Stimulated activated CD8-positive, alpha-beta memory T cell treated with anti-CD3 and anti-CD28 coated beads, Interleukin-2, amount 100 ng/mL, for 48 hours (primary cell): ENCODE measurements around the gene PEX14.

Experiments used
- DNase-seq, 2 donors: peaks; one replicate each; pipeline ENCODE4 v3.0.0-alpha.2; 2020; ENCODE audit warnings: low read depth in 2 of 2

Gene PEX14

GRCh38 chr1:10616696-10617095, 141.9 kb downstream of the PEX14 start:
- no peak for DNase-seq

DNA sequence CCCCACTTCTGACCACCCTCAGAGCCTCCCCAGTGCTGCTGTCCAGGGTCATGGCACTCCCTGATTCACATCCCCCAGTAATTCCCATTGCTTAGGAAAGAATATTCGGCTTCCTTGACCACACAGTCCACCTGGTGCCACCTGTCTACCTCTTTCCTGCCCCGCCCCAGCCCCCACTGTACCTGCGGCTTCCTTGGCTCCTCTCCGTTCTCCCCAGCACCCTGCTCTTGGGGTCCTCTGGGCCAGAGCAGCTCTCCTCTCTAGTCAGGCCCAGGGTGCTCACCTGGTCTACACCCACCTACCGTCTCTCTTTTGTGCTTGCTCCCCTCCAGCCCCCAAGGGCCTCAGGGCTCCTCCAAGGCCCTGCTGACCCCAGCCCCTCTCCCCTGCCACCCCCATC, 142.6 kb downstream of the PEX14 start:
- no peak for DNase-seq

DNA sequence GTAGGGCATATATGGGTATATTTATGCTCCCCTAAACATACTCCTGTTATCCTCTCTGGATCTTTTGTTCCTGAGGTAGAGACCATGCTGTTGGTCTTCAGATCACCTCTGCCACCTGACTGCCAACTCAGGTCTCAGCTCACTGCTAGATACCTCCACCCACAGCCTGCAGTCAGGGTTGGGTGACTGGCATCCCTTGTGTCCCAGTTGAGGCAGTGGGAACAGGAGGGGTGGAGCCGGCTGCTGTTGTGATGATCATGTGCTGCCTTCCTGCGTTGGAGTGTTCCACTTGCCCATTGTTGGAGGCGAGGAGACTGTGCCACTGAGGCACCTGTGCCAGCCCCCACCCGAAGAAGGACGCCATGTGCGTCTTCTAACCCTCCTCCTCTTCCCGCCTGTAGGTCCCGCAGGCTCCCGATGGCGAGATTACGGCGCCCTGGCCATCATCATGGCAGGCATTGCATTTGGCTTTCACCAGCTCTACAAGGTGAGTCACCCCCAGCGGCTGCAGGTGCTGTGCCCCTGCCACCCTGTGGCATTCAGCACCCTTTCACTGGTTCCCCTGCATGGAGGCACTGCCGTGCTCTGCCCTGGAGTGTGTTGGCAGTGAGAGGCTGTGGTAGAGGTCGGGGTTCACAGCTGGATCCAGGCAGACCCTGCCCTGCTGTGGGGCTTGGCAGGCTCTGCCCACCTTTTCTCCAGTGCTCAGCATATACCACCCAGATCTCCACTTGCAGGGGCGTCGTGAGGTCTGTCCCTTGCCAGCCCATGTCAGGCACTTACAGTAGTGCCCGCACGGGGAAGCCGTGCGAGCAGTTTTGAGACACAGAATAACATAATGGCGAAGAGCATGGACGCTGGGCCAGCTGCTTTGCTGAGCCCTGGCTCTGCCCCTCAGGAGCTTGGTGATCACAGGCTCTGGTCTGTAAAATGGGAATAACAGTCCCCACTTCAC, 143.5 kb downstream of the PEX14 start:
- DNase-seq: no peak

GRCh38 chr1:10620776-10621175, 146.0 kb downstream of the PEX14 start:
- no peak for DNase-seq

DNA sequence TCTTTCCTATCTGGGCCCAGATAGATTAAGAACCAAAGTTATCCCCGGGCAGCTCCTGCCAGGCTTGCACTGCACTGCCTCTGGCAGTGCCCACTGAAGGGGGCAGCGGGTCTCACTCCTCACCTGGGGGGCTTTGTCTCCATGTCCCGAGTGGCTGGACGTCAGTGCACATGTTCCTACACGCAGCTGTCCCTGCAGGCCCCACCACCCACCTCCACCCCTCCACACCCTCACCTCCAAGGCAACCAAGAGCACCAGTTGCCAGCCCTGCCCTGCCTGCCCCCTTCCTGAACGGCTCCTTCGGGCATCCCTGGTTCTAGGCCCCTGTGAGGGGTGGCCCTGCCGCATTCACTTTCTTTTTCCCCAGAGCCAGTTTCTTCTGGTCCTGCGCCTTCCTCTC, 147.2 kb downstream of the PEX14 start:
- no peak for DNase-seq

DNA sequence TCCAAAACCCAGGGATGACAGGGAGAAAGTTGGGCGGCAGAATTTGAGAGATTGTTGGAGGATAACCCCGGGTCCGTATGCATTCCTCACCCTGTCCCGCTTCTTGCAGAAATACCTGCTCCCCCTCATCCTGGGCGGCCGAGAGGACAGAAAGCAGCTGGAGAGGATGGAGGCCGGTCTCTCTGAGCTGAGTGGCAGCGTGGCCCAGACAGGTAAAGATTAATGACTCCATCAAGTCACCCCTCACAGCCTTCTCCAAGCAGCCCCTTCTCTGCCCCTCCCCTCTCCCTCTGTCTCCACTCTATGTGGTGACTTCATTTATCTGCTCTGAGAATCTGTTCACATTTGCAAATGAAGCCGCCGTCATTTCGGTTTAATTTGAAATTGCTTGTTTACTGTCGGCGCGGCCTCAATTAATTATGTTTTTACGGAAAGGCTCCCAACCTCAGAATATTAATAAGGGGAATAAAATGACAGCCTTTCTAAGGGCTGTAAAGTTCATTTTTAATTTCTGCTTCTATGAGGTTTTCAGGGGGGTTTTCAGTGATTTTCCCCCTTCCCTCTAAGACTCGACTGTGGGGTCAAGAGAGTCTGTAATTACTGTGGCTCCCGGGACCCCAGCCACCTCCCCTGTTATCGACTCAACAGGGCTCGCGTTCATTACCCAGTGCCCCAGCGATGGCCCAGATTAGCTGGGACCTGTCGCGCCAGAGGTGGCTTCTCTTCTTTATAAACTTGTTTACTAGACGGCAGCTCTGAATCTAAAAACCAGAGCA, 148.3 kb downstream of the PEX14 start:
- no peak for DNase-seq

GRCh38 chr1:10623686-10624145, 149.0 kb downstream of the PEX14 start:
- no peak for DNase-seq

DNA sequence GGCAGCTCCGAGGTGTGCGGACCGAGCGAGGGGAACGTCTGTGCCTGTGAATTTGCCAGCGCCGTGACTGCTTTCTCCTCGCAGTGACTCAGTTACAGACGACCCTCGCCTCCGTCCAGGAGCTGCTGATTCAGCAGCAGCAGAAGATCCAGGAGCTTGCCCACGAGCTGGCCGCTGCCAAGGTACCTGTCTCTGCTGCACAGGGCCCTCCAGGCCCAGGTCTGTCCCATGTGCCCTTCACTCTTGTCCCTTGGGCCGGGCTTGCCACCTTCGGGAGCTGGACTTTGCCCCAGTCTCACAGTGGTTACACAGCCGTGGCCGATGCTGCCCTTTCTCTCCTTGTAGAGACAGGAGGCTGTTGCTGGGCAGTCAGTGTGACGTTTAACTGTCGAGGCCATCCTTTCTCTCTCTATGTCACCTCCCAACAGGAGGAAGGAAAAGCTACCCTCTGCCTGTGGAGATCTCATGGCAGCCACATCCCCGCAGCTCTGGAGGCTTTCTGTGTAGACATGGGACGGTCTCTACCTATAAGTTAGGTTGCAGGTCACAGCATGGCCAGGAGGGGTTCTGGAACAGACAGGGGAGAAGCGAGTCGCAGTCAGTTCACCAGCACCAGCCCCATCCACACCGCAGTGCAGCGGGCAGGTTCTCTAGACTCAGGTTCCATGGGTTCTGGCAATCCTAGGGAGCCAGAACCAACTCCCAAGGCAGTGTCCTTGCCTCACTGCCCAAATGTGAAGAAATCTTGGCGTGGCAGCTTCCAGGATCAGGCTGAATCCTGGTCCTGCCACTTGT, 149.7 kb downstream of the PEX14 start:
- no peak for DNase-seq

- no peak for DNase-seq
Measured at GRCh38 chr1:10625076-10625475, 150.3 kb downstream of the PEX14 start.

DNA sequence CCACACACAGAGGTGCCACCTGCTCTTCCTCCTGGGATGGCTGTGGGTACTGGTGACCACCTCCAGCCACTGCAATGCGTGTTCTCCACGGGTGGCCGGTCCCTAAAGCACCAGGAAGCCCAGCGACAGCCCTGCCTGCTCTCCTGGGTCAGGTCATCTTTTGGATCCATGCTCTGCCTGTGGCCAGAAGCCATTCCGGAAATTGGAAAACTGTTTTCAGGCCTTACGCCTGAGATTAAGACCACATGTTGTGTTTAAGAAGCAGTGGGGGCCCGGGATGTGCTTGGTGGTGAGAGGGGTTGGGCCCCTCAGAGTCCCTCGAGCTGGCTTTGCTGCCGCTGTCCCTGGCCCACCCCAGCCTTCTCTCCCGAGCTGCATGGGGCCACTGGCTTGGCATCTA, 150.8 kb downstream of the PEX14 start:
- DNase-seq: no peak

DNA sequence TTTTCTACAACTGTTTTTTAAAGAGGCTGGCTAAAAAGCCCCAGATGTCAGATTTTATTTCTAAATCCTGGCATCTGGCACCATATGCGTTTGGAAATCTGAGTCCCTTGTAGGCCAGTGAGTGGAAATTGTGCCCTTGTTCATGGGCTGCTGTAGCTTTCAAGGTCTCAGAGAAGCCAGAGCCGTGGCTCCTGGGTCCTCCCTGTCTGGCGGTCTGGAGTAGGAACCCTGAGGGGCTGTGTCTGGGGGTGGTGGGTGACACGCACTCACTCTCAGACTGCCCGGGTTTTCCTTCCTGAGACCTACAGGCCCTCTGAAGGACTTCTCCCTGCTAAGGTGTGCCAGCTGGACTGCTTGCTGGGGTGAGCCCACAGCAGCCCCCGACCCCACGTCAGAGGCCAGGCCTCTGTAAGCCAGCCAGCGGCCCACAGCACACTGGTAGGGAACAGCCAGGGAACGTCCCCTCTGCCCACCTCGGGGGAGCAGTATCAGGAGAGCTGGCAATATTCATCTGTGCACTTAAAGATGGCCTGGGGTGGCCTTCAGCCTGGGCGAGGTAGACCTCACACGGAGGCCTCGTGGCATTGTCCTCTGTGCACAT, 151.5 kb downstream of the PEX14 start:
- no peak for DNase-seq

DNA sequence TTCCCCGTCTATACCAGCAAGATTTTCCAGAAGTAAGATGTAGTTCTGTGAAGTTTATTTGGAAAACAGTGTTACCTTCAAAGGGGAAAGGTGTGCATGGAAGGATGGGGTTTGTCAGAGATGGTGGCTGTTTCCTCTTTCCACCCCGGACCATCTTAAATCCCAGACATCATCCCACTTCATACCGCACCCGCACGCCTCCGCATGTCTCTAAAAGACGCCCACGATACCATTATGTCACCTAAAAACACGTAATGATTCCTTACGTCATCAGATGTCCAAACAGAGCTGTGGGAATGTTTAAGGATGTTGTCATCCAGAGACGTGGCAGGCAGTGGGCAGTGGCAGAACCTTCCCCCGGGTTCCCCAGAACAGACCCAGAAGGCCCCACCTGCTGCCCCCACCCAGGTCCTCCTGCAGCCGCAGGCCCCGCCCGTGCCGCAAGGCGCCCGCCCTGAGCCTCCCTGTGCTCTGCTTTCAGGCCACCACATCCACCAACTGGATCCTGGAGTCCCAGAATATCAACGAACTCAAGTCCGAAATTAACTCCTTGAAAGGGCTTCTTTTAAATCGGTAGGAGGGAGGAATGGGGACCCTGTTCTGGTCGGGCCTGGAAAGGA, 152.2 kb downstream of the PEX14 start:
- no peak for DNase-seq

DNA sequence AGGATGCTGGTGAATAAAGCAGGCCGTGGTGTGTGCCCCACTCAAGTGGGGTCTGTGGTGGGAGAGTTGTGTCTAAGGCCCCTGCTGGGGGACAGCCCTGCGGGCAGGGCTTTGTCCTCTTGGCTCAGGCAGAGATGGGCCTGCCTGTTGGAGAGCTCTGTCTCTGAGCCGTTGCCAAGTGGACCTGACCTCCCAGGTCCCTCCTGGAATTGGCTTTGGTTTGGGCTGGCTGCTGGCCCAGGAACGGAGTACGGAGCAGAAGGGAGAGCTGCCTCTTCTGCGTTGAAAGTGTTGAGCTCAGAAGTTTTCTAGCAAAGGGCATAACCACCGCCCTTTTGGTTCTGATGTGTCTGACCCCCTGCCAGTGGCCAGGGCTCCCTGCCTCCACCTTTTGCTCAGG, 153.9 kb downstream of the PEX14 start:
- no peak for DNase-seq

DNA sequence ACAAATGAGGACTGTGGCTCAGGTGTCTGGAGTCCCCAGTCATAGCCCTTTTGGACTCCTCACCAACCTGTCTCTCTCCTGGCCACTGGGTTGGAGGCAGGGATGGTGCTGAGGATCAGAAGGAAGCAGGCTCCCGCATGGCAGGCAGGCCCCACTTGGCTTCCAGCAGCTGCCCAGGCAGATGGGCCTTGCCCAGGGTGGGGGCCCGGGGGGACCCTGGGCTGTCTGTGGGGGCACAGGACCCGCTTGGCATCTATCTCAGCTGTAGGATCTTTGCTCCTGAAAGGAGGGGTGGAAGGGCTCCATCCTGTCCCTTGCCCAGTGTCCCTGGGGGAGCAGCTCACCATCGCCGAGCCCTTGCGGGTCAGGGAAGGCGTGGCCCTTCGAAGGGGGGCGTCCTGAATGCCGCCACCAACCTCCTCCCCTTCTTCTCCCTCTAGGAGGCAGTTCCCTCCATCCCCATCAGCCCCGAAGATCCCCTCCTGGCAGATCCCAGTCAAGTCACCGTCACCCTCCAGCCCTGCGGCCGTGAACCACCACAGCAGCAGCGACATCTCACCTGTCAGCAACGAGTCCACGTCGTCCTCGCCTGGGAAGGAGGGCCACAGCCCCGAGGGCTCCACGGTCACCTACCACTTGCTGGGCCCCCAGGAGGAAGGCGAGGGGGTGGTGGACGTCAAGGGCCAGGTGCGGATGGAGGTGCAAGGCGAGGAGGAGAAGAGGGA, 154.5 kb downstream of the PEX14 start:
- DNase-seq: no peak

GRCh38 chr1:10629816-10630571, 155.2 kb downstream of the PEX14 start:
- DNase-seq: no peak

GRCh38 chr1:10630661-10631120, 155.9 kb downstream of the PEX14 start:
- DNase-seq: no peak

DNA sequence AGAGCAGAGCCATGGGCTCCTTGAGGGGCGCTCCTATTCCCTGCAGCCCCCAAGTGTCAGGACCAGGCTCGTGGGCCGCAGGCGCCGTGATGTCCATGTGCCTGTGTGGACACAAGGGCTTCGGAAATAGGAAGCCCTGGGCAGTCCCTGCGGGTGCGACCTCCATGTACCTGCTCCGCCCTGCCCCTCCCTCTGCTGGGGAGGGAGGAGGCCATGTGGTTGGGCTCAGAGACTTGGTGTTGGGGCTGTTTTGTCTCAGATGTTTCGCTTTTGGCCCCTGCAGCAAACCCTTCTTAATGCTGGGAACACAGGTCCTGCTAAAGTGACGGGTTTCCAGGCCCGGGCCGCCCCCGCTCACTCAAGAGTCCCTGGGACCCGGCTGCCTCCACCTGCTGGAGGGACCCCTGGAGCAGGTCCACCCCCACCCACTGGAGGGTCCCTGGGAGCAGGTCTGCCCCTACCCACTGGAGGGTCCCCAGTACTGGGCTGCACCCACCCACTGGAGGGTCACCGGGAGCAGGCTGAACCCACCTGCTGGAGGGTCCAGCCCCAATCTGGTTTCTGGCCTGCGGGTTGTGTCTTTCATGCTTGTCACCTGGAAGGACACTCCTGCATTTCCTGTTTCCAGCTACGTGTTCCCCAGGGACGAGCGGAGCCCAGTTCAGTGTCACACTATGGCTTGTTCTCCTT, 156.5 kb downstream of the PEX14 start:
- no peak for DNase-seq

- DNase-seq: no peak
Measured at GRCh38 chr1:10631811-10632593, 157.3 kb downstream of the PEX14 start.
